OCI-LY7 (cell line): ENCODE measurements around the gene CAPN5.

ENCODE experiments used
- CTCF ChIP-seq: fragments of 200-600 bp; sonication (generic); conservative IDR thresholded peaks from 2 replicates; pipeline ENCODE4 v1.5.1; 2014; ENCODE audit warnings: mild to moderate bottlenecking, antibody characterized with exemption, low read length, moderate library complexity, mixed read lengths
- EZH2phosphoT487 ChIP-seq: fragments of 200-600 bp; sonication (generic); IDR thresholded peaks from 2 replicates; pipeline ENCODE4 v1.6.1; 2018; ENCODE audit warnings: low read depth, borderline replicate concordance, mild to moderate bottlenecking, mixed run types, antibody characterized with exemption, low read length, moderate library complexity, mixed read lengths

DNA sequence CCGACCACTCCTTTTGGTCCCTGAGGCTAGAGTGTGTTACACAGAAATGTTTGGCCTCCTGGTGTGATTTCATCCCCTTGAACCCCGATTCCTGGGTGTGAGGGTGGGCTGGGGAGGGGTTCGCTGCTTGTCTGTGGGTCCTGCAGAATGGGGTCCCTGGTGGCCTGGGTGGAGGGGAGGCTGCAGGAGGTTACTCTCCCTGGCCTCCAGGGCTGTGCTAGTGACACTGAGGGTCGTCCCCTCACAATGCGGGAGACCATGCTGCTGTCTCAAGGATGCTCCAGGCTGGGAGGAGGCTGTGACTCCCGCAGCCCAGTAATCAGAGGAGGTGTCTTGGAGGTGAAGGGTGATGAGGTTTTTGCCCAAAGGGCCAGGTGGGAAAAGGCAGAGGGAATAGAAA lies 18.9 kb downstream of the CAPN5 start:
- TF ChIP-seq CTCF: no peak
- no peak for TF ChIP-seq EZH2phosphoT487
